Brain microvascular endothelial cell (primary cell): ENCODE data around the gene LLGL2.
"Not testable (repeated sequence)": the region's sequence is repeated elsewhere in the genome, so short reads cannot be mapped to it uniquely, and the experiment has no call there.

ENCODE experiments used
- DNase-seq: peaks from one replicate; pipeline ENCODE4 v3.0.0-alpha.2; 2020
- H3K27ac ChIP-seq: fragments of 250-450 bp; sonication (Bioruptor Pico); 2 replicates; pipeline ENCODE4 v1.5.1; 2020; ENCODE audit warnings: mild to moderate bottlenecking, moderate library complexity
- H3K27me3 ChIP-seq: fragments of 250-450 bp; sonication (Bioruptor Pico); replicated peaks from 2 replicates; pipeline ENCODE4 v1.5.1; 2020; ENCODE audit warnings: mild to moderate bottlenecking
- H3K36me3 ChIP-seq: fragments of 250-450 bp; sonication (Bioruptor Pico); replicated peaks from 2 replicates; pipeline ENCODE4 v1.5.1; 2020; ENCODE audit warnings: mild to moderate bottlenecking
- H3K4me3 ChIP-seq: 2 replicates; pipeline ENCODE4 v1.5.1; 2011; ENCODE audit warnings: low read depth, mild to moderate bottlenecking, control low read depth, low read length, moderate library complexity
- CTCF ChIP-seq: IDR thresholded peaks from 2 replicates; pipeline ENCODE4 v1.5.1; 2011; ENCODE audit warnings: low read depth, mild to moderate bottlenecking, moderate library complexity, low read length, control low read depth, inconsistent platforms; ENCODE audit errors: missing control alignments
- in situ Hi-C: cut with HindIII; loops from 2 replicates; pipeline ENCODE4 v1.10.0; 2017; ENCODE audit warnings: low sequenced_read_pairs, low pct_ligation_motif_present

LLGL2 gene

DNA sequence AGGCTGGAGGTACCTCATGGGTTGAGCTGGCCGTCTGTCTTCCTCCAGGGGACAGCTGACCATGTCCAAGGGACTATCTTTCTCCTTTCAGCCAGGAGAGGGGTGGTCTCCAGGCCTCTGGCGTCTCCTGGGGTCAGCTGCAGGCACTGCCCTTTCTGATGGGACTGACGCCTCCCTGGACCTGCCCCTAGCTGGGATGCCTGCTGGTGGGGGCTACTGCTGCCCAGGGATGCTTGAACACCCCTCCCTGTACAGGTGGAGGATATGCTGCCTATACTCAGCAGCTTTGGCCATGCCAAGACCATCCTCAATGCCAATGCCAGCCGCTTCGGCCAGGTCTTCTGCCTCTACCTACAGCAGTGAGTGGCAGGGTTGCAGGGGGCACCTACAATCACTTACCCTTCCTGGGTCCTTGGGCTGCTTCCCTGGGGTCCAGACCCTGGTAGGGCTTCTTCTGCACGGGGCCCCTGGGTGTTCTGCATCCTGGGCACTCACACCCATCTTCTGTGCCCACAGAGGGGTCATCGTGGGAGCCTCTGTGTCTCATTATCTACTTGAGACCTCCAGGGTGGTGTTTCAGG is 66.3 kb downstream of the LLGL2 start:
- in situ Hi-C loops, result no loop called here
- Histone ChIP-seq H3K27me3 (peaks cover 15% of the 10 kb centered on the region), H3K27ac (no peak overlapping the region), H3K4me3 (no peak overlapping the region), H3K36me3 (no peaks in the 10 kb centered on the region)
- TF ChIP-seq CTCF, result no peak
- no peak for DNase-seq

GRCh38 chr17:75592348-75593020 is 67.0 kb downstream of the LLGL2 start:
- in situ Hi-C loops, result no loop called here

DNA sequence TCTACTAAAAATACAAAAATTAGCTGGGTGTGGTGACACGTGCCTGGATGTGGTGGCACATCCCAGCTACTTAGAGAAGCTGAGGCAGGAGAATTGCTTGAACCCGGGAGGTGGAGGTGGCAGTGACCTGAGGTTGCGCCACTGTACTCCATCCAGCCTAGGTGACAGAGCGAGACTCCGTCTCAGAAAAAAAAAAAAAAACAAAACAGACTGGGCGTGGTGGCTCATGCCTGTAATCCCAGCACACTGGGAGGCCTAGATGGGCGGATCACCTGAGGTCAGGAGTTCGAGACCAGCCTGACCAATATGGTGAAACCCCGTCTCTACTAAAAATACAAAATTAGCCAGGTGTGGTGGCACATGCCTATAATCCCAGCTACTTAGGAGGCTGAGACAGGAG is 67.9 kb downstream of the LLGL2 start:
- H3K27ac ChIP-seq, H3K36me3 ChIP-seq, H3K27me3 ChIP-seq, DNase-seq, in situ Hi-C loops, H3K4me3 ChIP-seq: not testable (repeated sequence)

More at GRCh38 chr17:75592348-75593020, 67.0 kb downstream of the LLGL2 start:
- H3K4me3 ChIP-seq, result no peak overlapping the region
- TF ChIP-seq CTCF, result no peak
- no peak overlapping the region for H3K27ac ChIP-seq
- no peaks in the 10 kb centered on the region for H3K36me3 ChIP-seq
- DNase-seq, result no peak
- peaks cover 9% of the 10 kb centered on the region for H3K27me3 ChIP-seq

GRCh38 chr17:75594499-75595283 is 69.2 kb downstream of the LLGL2 start:
- in situ Hi-C loops, result no loop called here
- Histone ChIP-seq H3K36me3 (no peaks in the 10 kb centered on the region), H3K27me3 (no peaks in the 10 kb centered on the region), H3K4me3 (no peak overlapping the region), H3K27ac (no peak overlapping the region)
- DNase-seq, result no peak
- no peak for TF ChIP-seq CTCF

GRCh38 chr17:75595284-75595919 is 69.9 kb downstream of the LLGL2 start:
- Histone ChIP-seq H3K27me3 (no peaks in the 10 kb centered on the region), H3K4me3 (no peak overlapping the region), H3K36me3 (no peaks in the 10 kb centered on the region), H3K27ac (no peak overlapping the region)
- no peak for TF ChIP-seq CTCF
- in situ Hi-C loops, result no loop called here
- DNase-seq, result no peak

DNA sequence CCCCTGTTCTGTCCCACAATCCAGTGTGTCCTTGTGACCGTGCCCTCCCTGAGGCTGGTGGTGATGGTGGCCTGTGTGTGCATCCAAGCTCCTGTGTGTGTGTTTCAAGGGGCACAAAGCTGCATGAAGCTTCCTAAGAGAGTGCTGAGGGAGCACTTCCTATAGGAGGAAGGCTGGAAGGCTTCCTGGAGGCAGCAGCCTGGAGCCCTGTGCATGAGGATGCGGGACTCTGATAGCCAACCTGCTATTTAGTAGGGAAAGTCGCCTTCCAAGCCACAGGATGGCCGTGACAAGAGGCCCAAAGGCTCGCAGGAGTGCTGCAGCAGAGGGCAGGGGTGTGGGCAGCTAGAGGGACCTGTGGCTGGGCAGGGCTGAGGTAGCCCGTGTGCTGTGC is 70.4 kb downstream of the LLGL2 start:
- in situ Hi-C loops, result no loop called here
- no peaks in the 10 kb centered on the region for H3K36me3 ChIP-seq
- H3K27me3 ChIP-seq, result no peaks in the 10 kb centered on the region
- no peak overlapping the region for H3K27ac ChIP-seq
- DNase-seq, result no peak
- no peak overlapping the region for H3K4me3 ChIP-seq
- no peak for TF ChIP-seq CTCF
